SU-DHL-6 (cell line): ENCODE results near the gene FAM153A.
"Not testable (repeated sequence)": the region's sequence is repeated elsewhere in the genome, so short reads cannot be mapped to it uniquely, and the experiment has no call there.

Experiments used
- CTCF ChIP-seq: fragments of 200-600 bp; sonication (generic); IDR thresholded peaks from one replicate; pipeline ENCODE4 v1.5.1; 2017; ENCODE audit warnings: antibody characterized with exemption, mild to moderate bottlenecking, low read length, moderate library complexity; ENCODE audit not compliant: insufficient read depth, poor library complexity, severe bottlenecking
- EZH2phosphoT487 ChIP-seq: fragments of 200-600 bp; sonication (generic), shearing (Covaris generic); conservative IDR thresholded peaks from 2 replicates; pipeline ENCODE4 v1.6.1; 2018; ENCODE audit warnings: mild to moderate bottlenecking, antibody characterized with exemption, low read length, moderate library complexity, mixed read lengths

- TF ChIP-seq CTCF, EZH2phosphoT487: not testable (repeated sequence)
Observed at GRCh38 chr5:177832287-177832686, 49.6 kb upstream of the FAM153A start.
